RWPE2 (cell line): ENCODE data around the gene UBL4A.

Experiments
- ATAC-seq: fragments of 200-7000 bp; cut with Tn5 transposase; 3 replicates; pipeline ENCODE4 v1.9.1; 2021; ENCODE audit warnings: low read depth
- DNase-seq: peaks from one replicate; pipeline ENCODE4 v3.0.0-alpha.2; 2020; ENCODE audit warnings: low spot score
- H3K27ac ChIP-seq: fragments of 450-650 bp; 2 replicates; pipeline ENCODE4 v1.5.1; 2017; ENCODE audit warnings: mild to moderate bottlenecking; ENCODE audit not compliant: poor library complexity, severe bottlenecking
- H3K27me3 ChIP-seq: fragments of 250-450 bp; sonication (Bioruptor Pico); 2 replicates; pipeline ENCODE4 v1.5.1; 2021; ENCODE audit warnings: mild to moderate bottlenecking, moderate library complexity; ENCODE audit not compliant: insufficient read depth, poor library complexity, severe bottlenecking
- H3K36me3 ChIP-seq: fragments of 250-450 bp; sonication (Bioruptor Pico); 2 replicates; pipeline ENCODE4 v1.5.1; 2020; ENCODE audit warnings: low read depth, mild to moderate bottlenecking, moderate library complexity
- H3K4me1 ChIP-seq: fragments of 250-450 bp; sonication (Bioruptor Pico); 2 replicates; pipeline ENCODE4 v1.5.1; 2021; ENCODE audit warnings: mild to moderate bottlenecking, moderate library complexity; ENCODE audit not compliant: insufficient read depth, poor library complexity, severe bottlenecking
- H3K4me3 ChIP-seq: fragments of 250-450 bp; sonication (Bioruptor Pico); 2 replicates; pipeline ENCODE4 v1.5.1; 2021; ENCODE audit warnings: mild to moderate bottlenecking, moderate library complexity; ENCODE audit not compliant: severe bottlenecking
- H3K9me3 ChIP-seq: fragments of 250-450 bp; sonication (Bioruptor Pico); 2 replicates; pipeline ENCODE4 v1.5.1; 2021; ENCODE audit warnings: mild to moderate bottlenecking, moderate library complexity; ENCODE audit not compliant: severe bottlenecking
- CTCF ChIP-seq: fragments of 450-650 bp; IDR thresholded peaks from one replicate; pipeline ENCODE4 v1.5.1; 2017; ENCODE audit warnings: mild to moderate bottlenecking, moderate library complexity; ENCODE audit not compliant: poor library complexity, severe bottlenecking

Gene UBL4A

DNA sequence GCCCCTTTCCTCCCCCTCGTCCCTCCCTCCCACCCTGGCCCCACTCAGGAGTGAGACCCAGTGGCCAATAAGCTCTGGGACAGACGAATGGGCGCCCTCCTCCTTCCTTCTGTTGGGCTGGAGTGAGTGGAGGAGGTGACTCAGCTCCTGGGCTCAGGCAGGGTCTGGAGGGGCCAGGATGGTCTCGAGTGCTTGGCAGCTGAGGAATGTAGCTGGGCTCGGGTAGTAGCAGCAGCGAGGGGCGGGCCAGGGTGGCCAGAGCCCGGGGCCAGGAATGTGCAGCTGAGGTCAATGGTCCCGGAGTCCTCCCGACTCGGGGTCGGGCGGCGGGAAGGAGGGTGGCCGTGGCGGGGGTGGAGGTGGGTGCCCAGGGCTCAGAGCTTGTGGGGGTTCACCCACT lies 45.2 kb upstream of the UBL4A start:
- peaks cover 19% of the 10 kb centered on the region for H3K36me3 ChIP-seq
- H3K4me3 ChIP-seq: no peak overlapping the region
- H3K9me3 ChIP-seq: no peaks in the 10 kb centered on the region
- no peak for ATAC-seq
- H3K4me1 ChIP-seq: peaks cover 9% of the 10 kb centered on the region
- DNase-seq: no peak
- no peak for TF ChIP-seq CTCF
- no peaks in the 10 kb centered on the region for H3K27me3 ChIP-seq
- H3K27ac ChIP-seq: no peak overlapping the region

- Histone ChIP-seq H3K4me1 (peaks cover 19% of the 10 kb centered on the region), H3K27me3 (no peaks in the 10 kb centered on the region), H3K36me3 (peaks cover 16% of the 10 kb centered on the region), H3K9me3 (no peaks in the 10 kb centered on the region), H3K4me3 (no peak overlapping the region), H3K27ac (no peak overlapping the region)
- DNase-seq (no peak), ATAC-seq (no peak)
- TF ChIP-seq CTCF: no peak
Measured at GRCh38 chrX:154530286-154530685, 43.9 kb upstream of the UBL4A start.

DNA sequence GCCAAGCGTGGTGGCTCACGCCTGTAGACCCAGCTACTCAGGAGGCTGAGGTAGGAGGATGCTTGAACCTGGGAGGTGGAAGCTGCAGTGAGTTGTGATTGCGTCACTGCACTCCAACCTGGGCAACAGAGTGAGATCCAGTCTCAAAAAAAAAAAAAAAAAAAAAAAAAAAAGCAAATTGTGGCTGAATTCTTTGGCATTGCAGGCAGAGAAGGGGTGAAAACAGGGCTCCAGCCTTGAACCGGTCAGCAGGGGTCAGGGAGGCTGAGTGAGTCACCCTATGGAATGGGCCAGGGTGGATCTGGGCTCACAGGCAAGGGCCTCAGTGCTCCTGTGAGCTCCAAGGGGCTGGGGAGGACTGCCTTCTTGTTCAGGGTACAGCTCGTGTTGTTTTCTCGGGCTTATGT lies 42.8 kb upstream of the UBL4A start:
- ATAC-seq: no peak
- Histone ChIP-seq H3K27ac (no peak overlapping the region), H3K27me3 (no peaks in the 10 kb centered on the region), H3K36me3 (peaks cover 7% of the 10 kb centered on the region), H3K9me3 (no peaks in the 10 kb centered on the region), H3K4me1 (peaks cover 19% of the 10 kb centered on the region), H3K4me3 (no peak overlapping the region)
- no peak for TF ChIP-seq CTCF
- no peak for DNase-seq

DNA sequence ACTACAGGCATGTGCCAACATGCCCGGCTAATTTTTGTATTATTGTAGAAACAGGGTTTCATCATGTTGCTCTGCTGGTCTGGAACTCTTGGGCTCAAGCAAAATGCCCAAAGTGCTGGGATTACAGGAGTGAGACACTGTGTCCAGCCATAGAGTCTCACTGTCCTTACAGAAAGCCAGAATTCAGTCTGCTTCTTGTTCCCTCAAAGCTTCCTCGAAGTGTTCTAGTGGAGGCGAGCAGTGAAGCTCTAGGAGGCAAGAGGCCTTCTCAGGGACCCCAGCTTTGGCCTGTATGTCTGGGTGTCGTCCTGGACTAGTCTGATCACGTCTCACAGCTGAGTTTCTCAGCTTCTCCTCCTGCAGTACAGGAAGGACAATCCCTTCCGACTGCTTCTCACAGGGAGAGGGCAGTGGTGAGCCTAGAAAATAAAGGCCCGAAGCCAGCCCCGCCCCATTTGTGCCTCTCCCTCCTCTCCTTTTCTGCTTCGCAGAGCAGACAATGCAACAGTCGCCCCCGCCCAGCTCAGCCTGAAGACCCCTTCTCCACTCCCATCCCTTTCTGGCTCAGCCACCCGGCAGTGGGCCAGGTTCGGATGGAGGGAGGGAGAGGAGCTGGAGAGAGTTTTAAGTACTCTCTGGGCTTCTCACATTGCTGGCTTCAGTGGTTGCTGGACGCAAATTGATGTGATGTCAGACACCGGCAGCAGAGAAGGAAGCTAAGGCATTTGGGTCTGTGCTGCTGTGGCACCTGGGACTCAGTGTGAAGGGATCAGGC lies 40.7 kb upstream of the UBL4A start:
- Histone ChIP-seq H3K27ac (peak overlapping the region; percentile 60), H3K4me1 (peaks cover 19% of the 10 kb centered on the region), H3K4me3 (no peak overlapping the region), H3K27me3 (no peaks in the 10 kb centered on the region), H3K36me3 (no peaks in the 10 kb centered on the region), H3K9me3 (no peaks in the 10 kb centered on the region)
- peak; percentile 88 for ATAC-seq
- DNase-seq: no peak
- peak; percentile 53 for TF ChIP-seq CTCF

GRCh38 chrX:154525606-154526490 lies 39.4 kb upstream of the UBL4A start:
- Histone ChIP-seq H3K9me3 (no peaks in the 10 kb centered on the region), H3K36me3 (no peaks in the 10 kb centered on the region), H3K4me3 (no peak overlapping the region), H3K27me3 (no peaks in the 10 kb centered on the region), H3K27ac (peak overlapping the region; percentile 60), H3K4me1 (peaks cover 19% of the 10 kb centered on the region)
- DNase-seq: no peak
- no peak for ATAC-seq
- no peak for TF ChIP-seq CTCF
